Muscle of leg (tissue), 11 donors: ENCODE data around the gene SLC9A3. TPM values are rescaled to one million over a fixed set of nuclear protein-coding genes. Genes with fewer than 3 reads are reported as not detected.

Experiments used
- DNase-seq: peaks from one replicate; pipeline ENCODE4 v3.0.0; 2013
- H3K27ac ChIP-seq: one replicate; pipeline ENCODE4 v1.5.1; 2013; ENCODE audit warnings: mild to moderate bottlenecking, low read length, control low read depth
- H3K27me3 ChIP-seq: one replicate; pipeline ENCODE4 v1.6.1; 2013; ENCODE audit warnings: low read length; ENCODE audit not compliant: control insufficient read depth, insufficient read depth
- H3K36me3 ChIP-seq: one replicate; pipeline ENCODE4 v1.6.1; 2013; ENCODE audit warnings: low read length; ENCODE audit not compliant: control insufficient read depth, insufficient read depth
- H3K4me1 ChIP-seq: one replicate; pipeline ENCODE4 v1.6.1; 2013; ENCODE audit warnings: low read length; ENCODE audit not compliant: control insufficient read depth, insufficient read depth
- H3K4me3 ChIP-seq: one replicate; pipeline ENCODE4 v1.5.1; 2013; ENCODE audit warnings: low read length, control low read depth
- H3K9me3 ChIP-seq: replicated peaks from 2 replicates; pipeline ENCODE4 v1.6.1; 2013; ENCODE audit warnings: low read depth, low read length; ENCODE audit not compliant: control insufficient read depth
- WGBS: methylation state at CpG from one replicate; pipeline ENCODE4 v1.1.5; 2013; ENCODE audit warnings: missing lambda C conversion rate; ENCODE audit not compliant: insufficient coverage; 5-methylcytosine and 5-hydroxymethylcytosine counted together
- polyA plus RNA-seq, 8 donors: library from polyadenylated mRNA; unstranded; fragments of 120-200 nt; gene quantifications; one replicate each; pipeline versions ENCODE4 v1.2.1 to v1.2.3, GENCODE V29; 2013; ENCODE audit warnings: inconsistent platforms in 1 of 8, low replicate concordance in 1 of 8; ENCODE audit not compliant: insufficient read length in 8 of 8, insufficient read depth in 1 of 8
- total RNA-seq: library from RNA; stranded (reverse); fragments of 120-200 nt; gene quantifications from one replicate; pipeline ENCODE4 v1.2.4, GENCODE V29; 2013

SLC9A3 gene
- total and polyA plus RNA-seq, 9 donors, result 1.2 to 8.2 (median 2.4) TPM

- 91% methylated on average over 8 of the region's 9 CpGs for WGBS
- no peaks in the 10 kb centered on the region for H3K4me1 ChIP-seq
- no peak overlapping the region for H3K27ac ChIP-seq
- no peaks in the 10 kb centered on the region for H3K36me3 ChIP-seq
- no peaks in the 10 kb centered on the region for H3K9me3 ChIP-seq
- no peak overlapping the region for H3K4me3 ChIP-seq
- peaks cover 21% of the 10 kb centered on the region for H3K27me3 ChIP-seq
- no peak for DNase-seq
These were observed 20.6 kb upstream of the SLC9A3 start for GRCh38 chr5:544675-545355.

GRCh38 chr5:543755-544674 lies 19.8 kb upstream of the SLC9A3 start:
- WGBS, result 69% methylated on average over 19 of the region's 30 CpGs
- H3K27me3 ChIP-seq, result peaks cover 29% of the 10 kb centered on the region
- peak; percentile 51 for DNase-seq
- no peak overlapping the region for H3K4me3 ChIP-seq
- no peaks in the 10 kb centered on the region for H3K9me3 ChIP-seq
- no peak overlapping the region for H3K27ac ChIP-seq
- H3K36me3 ChIP-seq, result no peaks in the 10 kb centered on the region
- peaks cover 7% of the 10 kb centered on the region for H3K4me1 ChIP-seq

GRCh38 chr5:543351-543750 lies 19.1 kb upstream of the SLC9A3 start:
- no peak overlapping the region for H3K27ac ChIP-seq
- H3K9me3 ChIP-seq, result no peaks in the 10 kb centered on the region
- no peak overlapping the region for H3K4me3 ChIP-seq
- no peak for DNase-seq
- no peaks in the 10 kb centered on the region for H3K36me3 ChIP-seq
- 93% methylated on average over 5 of the region's 5 CpGs for WGBS
- H3K4me1 ChIP-seq, result peaks cover 9% of the 10 kb centered on the region
- H3K27me3 ChIP-seq, result peaks cover 35% of the 10 kb centered on the region

DNA sequence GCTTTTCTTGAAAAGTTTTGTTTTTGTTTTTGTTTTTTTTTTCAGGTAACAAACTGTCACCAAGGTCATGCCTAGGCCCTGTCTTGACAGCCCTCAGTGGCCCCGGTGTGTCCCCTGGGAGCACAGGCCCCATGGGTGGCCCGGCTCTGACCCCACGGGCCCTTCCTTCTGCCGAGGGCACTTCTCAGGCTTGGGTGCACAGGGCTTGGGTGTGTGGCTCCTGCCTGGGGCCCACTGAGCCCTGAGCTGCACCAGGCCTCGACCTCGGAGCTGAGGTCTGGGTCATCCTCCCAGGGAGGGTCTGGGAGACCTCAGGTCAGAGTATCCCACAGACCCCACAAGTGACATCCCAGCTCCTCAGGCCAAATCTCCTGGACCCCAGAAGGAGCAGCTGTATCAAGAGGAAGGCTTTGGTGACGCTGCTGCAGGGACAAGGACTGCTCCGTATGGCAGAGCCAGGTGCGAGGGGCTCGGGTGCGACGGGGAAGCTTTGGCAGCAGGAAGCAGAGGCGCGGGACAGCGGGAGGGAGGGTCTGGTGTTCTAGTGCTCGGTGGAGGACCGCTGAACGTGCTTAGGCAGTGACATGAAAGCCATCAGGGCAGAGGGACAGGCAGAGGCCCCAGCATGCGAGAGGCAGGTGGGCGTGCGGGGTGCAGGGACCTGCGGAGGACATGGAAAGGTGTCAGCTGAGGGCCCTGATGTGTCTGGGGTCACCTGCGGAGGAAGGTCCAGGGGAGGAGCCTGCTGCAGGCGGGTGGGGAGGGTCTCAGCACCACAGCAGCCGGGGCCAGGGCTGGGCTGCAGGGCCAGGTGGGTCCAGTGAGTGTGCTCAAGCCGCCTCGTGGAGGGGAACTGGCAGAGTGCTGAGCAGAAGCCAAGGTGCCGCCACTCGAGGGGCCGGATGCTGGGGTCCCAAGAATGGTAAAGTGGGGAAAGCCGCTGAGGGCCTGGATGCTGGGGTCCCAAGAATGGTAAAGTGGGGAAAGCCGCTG lies 18.4 kb upstream of the SLC9A3 start:
- no peak overlapping the region for H3K4me3 ChIP-seq
- no peak for DNase-seq
- WGBS, result 80% methylated on average over 31 of the region's 32 CpGs

GRCh38 chr5:541539-542318 lies 17.5 kb upstream of the SLC9A3 start:
- no peak overlapping the region for H3K27ac ChIP-seq
- peaks cover 9% of the 10 kb centered on the region for H3K4me1 ChIP-seq
- no peak for DNase-seq
- H3K36me3 ChIP-seq, result no peaks in the 10 kb centered on the region
- H3K4me3 ChIP-seq, result no peak overlapping the region
- H3K27me3 ChIP-seq, result peaks cover 32% of the 10 kb centered on the region
- 65% methylated on average over 19 of the region's 24 CpGs for WGBS
- H3K9me3 ChIP-seq, result no peaks in the 10 kb centered on the region

More for the DNA sequence above, 18.4 kb upstream of the SLC9A3 start:
- Histone ChIP-seq H3K27me3 (peaks cover 31% of the 10 kb centered on the region), H3K27ac (no peak overlapping the region), H3K4me1 (peaks cover 9% of the 10 kb centered on the region), H3K36me3 (no peaks in the 10 kb centered on the region), H3K9me3 (no peaks in the 10 kb centered on the region)

- no peak overlapping the region for H3K4me3 ChIP-seq
- H3K27me3 ChIP-seq, result peaks cover 32% of the 10 kb centered on the region
- peak; percentile 61 for DNase-seq
- WGBS, result 85% methylated on average over 9 of the region's 17 CpGs
- H3K36me3 ChIP-seq, result no peaks in the 10 kb centered on the region
- H3K9me3 ChIP-seq, result no peaks in the 10 kb centered on the region
- H3K4me1 ChIP-seq, result peaks cover 9% of the 10 kb centered on the region
- H3K27ac ChIP-seq, result no peak overlapping the region
These were observed 16.8 kb upstream of the SLC9A3 start for GRCh38 chr5:540906-541538.

GRCh38 chr5:540071-540905 lies 16.0 kb upstream of the SLC9A3 start:
- 61% methylated on average over 20 of the region's 23 CpGs for WGBS
- Histone ChIP-seq H3K27me3 (peaks cover 35% of the 10 kb centered on the region), H3K27ac (no peak overlapping the region), H3K9me3 (no peaks in the 10 kb centered on the region), H3K4me1 (peaks cover 9% of the 10 kb centered on the region), H3K4me3 (no peak overlapping the region), H3K36me3 (no peaks in the 10 kb centered on the region)
- DNase-seq, result no peak

DNA sequence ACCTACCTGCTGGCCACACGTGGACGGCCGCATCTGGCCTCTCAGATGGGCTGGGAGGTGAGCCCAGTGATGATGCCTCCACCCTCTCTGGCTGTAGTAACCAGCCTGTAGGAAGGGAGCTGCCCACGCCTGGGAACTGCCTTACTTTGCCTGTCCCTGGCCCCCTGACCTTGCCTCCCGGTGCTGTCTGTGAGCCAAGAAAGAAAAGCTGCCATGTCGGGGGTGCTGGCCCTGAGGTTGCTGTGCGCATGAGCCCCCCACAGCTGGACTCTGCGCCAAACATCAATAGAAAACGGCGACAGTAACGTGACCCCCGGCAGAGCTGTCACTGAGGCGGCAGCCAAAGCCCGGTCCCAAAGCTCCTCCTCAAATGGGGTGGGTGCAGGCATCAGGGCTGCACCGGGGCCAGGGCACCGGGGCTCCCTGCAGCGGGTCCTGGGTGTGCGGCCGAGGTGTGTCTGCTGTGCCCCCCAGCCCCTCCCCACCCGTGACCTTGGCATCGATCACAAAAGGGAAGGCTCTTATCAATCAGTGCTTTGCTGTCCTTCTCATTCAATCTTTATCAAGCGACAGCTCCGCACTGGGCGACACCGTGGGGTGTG lies 15.3 kb upstream of the SLC9A3 start:
- H3K4me1 ChIP-seq, result peaks cover 9% of the 10 kb centered on the region
- H3K27ac ChIP-seq, result no peak overlapping the region
- WGBS, result 35% methylated on average over 19 of the region's 25 CpGs
- H3K9me3 ChIP-seq, result no peaks in the 10 kb centered on the region
- H3K27me3 ChIP-seq, result peaks cover 41% of the 10 kb centered on the region
- no peak overlapping the region for H3K4me3 ChIP-seq
- no peak for DNase-seq
- no peaks in the 10 kb centered on the region for H3K36me3 ChIP-seq
